Measurements from ENCODE around the gene SLC16A2. TPM values are rescaled to one million over a fixed set of nuclear protein-coding genes. Genes with fewer than 3 reads are reported as not detected.

SLC16A2 gene
- total RNA-seq, 3 donors from 2014 or later = 4.8 to 10.8 (median 6.6) TPM

DNA sequence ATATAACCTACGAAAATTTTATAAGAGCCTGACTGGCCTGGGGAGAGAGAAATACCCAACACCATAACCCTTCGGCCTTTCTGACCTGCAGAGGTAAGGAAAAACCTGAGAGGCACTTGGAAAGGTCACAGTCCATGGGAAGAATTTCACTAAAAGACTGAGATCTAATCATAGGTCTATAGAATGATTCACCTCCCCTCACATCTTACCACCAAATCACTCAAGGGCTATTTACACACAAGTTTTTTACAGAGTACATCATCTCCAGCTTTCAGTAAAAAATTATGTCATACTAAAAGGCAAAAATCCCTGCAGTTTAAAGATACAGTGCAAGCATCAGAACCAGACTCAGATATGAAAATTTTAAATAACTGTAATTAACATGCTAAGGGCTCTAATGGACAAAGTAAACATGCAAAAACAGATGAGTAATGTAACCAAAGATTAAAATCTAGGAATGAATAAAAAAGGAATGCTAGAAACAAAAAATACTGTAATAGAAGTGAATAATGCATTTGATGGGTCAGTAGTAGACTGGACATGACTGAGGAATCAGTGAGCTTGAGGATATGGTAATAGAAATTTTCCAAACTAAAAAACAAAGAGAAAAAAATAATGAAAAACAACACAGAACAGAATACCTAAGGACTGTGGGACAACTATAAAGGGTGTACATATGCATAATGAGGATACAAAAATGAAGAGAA lies 32.1 kb upstream of the SLC16A2 start:
- intact Hi-C loops (cut with DNase I; ENCODE audit: low total_unique reads) = no loop called here
- DNase-seq (ENCODE audit: low spot score in 2 of 2) = no peak
- Histone ChIP-seq H3K4me1 (no peaks in the 10 kb centered on the region), H3K4me3 (no peak overlapping the region), H3K27ac (no peak overlapping the region), H3K9me3 (peaks cover 0 to 4% of the 10 kb centered on the region in 2 donors), H3K27me3 (peaks cover 0 to 28% of the 10 kb centered on the region in 2 donors), H3K36me3 (no peaks in the 10 kb centered on the region)
- TF ChIP-seq POLR2AphosphoS5 (IDR thresholded peaks at IDR 0.05) (no peak), POLR2A (IDR thresholded peaks at IDR 0.05) (no peak)
- TF ChIP-seq, protein P1, sequence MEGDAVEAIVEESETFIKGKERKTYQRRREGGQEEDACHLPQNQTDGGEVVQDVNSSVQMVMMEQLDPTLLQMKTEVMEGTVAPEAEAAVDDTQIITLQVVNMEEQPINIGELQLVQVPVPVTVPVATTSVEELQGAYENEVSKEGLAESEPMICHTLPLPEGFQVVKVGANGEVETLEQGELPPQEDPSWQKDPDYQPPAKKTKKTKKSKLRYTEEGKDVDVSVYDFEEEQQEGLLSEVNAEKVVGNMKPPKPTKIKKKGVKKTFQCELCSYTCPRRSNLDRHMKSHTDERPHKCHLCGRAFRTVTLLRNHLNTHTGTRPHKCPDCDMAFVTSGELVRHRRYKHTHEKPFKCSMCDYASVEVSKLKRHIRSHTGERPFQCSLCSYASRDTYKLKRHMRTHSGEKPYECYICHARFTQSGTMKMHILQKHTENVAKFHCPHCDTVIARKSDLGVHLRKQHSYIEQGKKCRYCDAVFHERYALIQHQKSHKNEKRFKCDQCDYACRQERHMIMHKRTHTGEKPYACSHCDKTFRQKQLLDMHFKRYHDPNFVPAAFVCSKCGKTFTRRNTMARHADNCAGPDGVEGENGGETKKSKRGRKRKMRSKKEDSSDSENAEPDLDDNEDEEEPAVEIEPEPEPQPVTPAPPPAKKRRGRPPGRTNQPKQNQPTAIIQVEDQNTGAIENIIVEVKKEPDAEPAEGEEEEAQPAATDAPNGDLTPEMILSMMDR (IDR thresholded peaks at IDR 0.05) = no peak

DNA sequence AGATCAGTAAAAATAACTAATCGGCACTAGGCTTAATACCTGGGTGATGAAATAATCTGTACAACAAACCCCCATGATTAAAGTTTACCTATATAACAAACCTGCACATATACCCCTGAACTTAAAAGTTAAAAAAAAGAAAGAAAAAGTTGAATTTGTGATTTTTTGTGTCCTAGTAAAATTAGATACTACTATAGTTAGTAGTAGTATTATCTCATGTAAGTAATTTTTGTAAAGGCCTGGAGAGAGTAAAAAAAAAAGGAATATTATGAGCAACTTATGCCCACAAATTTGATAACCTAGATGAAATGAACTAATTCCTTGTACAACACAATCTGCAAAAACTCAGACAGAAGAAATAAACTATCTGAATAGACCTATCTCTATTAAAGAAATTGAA lies 25.7 kb upstream of the SLC16A2 start:
- no peak for TF ChIP-seq POLR2AphosphoS5 (IDR thresholded peaks at IDR 0.05)
- TF ChIP-seq POLR2A (IDR thresholded peaks at IDR 0.05) = no peak
- TF ChIP-seq, protein P1 (IDR thresholded peaks at IDR 0.05) = no peak
- Histone ChIP-seq H3K4me3 (no peak overlapping the region), H3K27ac (no peak overlapping the region), H3K9me3 (no peaks in the 10 kb centered on the region), H3K27me3 (peaks cover 0 to 21% of the 10 kb centered on the region in 2 donors), H3K4me1 (no peaks in the 10 kb centered on the region), H3K36me3 (no peaks in the 10 kb centered on the region)
- intact Hi-C loops (cut with DNase I; ENCODE audit: low total_unique reads) = no loop called here
- DNase-seq (ENCODE audit: low spot score in 2 of 2) = no peak

DNA sequence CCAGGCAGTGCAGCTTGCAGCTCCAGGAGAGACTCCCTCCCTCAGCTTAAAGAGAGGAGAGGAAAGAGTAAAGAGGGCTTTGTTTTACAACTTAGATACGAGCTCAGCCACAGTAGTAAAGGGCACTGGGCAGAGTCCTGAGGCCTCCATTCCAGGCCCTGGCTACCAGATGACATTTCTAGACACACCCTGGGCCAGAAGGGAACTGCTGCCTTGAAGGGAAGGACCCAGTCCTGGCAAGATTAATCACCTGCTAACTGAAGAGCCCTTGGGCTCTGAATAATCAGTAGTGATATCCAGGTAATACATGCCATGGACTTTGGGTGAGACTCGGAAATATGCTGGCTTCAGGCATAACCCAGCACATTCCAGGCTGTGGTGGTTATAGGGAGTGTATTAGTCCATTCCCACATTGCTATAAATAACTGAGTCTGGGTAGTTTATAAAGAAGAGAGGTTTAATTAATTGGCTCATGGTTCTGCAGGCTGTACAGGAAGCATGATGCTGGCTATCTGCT lies 15.3 kb upstream of the SLC16A2 start:
- Histone ChIP-seq H3K27me3 (peaks cover 0 to 29% of the 10 kb centered on the region in 2 donors), H3K4me3 (no peak overlapping the region), H3K4me1 (no peaks in the 10 kb centered on the region), H3K27ac (no peak overlapping the region), H3K36me3 (no peaks in the 10 kb centered on the region), H3K9me3 (no peaks in the 10 kb centered on the region)
- TF ChIP-seq POLR2AphosphoS5 (IDR thresholded peaks at IDR 0.05) (no peak), POLR2A (IDR thresholded peaks at IDR 0.05) (no peak)
- TF ChIP-seq, protein P1 (IDR thresholded peaks at IDR 0.05) = no peak
- DNase-seq (ENCODE audit: low spot score in 2 of 2) = no peak
- intact Hi-C loops (cut with DNase I; ENCODE audit: low total_unique reads) = no loop called here

DNA sequence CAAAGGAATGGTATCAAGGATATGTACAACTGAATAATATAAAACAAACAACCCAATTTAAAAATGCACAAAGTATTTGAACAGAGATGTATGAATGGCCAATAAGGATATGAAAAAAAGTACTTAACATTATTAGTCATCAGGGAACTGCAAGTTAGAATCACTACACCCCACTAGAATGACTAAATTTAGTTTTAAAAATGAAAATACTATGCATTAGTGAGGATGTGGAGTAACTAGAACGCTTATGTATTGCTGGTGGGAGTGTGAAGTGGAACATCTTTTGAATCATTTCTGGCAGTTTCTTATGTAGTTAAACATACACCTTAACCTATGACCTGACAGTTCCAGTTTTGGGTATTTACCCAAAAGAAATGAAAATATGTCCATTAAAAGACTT lies 13.0 kb upstream of the SLC16A2 start:
- TF ChIP-seq, protein P1 (IDR thresholded peaks at IDR 0.05) = no peak
- TF ChIP-seq POLR2A (IDR thresholded peaks at IDR 0.05) (no peak), POLR2AphosphoS5 (IDR thresholded peaks at IDR 0.05) (no peak)
- DNase-seq (ENCODE audit: low spot score in 2 of 2) = no peak
- Histone ChIP-seq H3K27ac (no peak overlapping the region), H3K4me3 (no peak overlapping the region), H3K4me1 (no peaks in the 10 kb centered on the region), H3K27me3 (peaks cover 0 to 14% of the 10 kb centered on the region in 2 donors), H3K36me3 (no peaks in the 10 kb centered on the region), H3K9me3 (no peaks in the 10 kb centered on the region)
- intact Hi-C loops (cut with DNase I; ENCODE audit: low total_unique reads) = no loop called here

DNA sequence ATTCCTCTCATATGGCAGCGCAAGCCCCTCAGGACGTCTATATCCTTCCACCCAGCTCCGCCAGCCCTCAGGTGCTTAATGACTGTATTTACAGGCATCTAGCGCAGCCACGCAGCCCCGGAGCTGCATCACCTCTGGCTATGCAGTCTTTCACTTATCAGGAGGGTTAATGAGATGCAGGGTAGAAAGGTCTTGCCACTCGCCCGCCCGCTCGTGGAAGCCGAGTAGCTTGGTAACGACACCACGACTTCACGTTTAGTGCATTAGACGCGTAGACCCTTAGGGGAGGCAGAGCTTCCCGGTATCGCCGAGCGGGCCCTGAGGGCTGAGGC lies 1.5 kb upstream of the SLC16A2 start:
- Histone ChIP-seq H3K36me3 (no peaks in the 10 kb centered on the region), H3K4me1 (no peaks in the 10 kb centered on the region), H3K9me3 (no peaks in the 10 kb centered on the region), H3K27ac (peak overlapping the region; percentile 88 to 96), H3K4me3 (peak overlapping the region; percentile 50 to 63 (median 56)), H3K27me3 (peaks cover 0 to 46% of the 10 kb centered on the region in 2 donors)
- TF ChIP-seq POLR2AphosphoS5 (IDR thresholded peaks at IDR 0.05) (no peak), POLR2A (IDR thresholded peaks at IDR 0.05) (no peak)
- TF ChIP-seq, protein P1 (IDR thresholded peaks at IDR 0.05) = no peak
- intact Hi-C loops (cut with DNase I; ENCODE audit: low total_unique reads) = no loop called here
- DNase-seq (ENCODE audit: low spot score in 2 of 2) = no peak
